MM.1S (cell line): ENCODE measurements around the gene MICU1.

Source experiments
- EZH2 ChIP-seq: fragments of 300-600 bp; sonication (generic); optimal IDR thresholded peaks from 2 replicates; pipeline ENCODE3; 2017; ENCODE audit warnings: low read depth, mild to moderate bottlenecking, antibody characterized with exemption, low read length, mixed read lengths
- EZH2phosphoT487 ChIP-seq: fragments of 300-600 bp; sonication (generic); IDR thresholded peaks from 2 replicates; pipeline ENCODE4 v1.6.1; 2018; ENCODE audit warnings: antibody characterized with exemption, low read length
- TF ChIP-seq, protein P1 (sequence below): fragments of 300-600 bp; sonication (generic); IDR thresholded peaks from 2 replicates; pipeline ENCODE4 v1.5.1; 2016; ENCODE audit warnings: antibody characterized with exemption, low read length, mixed read lengths

- TF ChIP-seq, protein P1, sequence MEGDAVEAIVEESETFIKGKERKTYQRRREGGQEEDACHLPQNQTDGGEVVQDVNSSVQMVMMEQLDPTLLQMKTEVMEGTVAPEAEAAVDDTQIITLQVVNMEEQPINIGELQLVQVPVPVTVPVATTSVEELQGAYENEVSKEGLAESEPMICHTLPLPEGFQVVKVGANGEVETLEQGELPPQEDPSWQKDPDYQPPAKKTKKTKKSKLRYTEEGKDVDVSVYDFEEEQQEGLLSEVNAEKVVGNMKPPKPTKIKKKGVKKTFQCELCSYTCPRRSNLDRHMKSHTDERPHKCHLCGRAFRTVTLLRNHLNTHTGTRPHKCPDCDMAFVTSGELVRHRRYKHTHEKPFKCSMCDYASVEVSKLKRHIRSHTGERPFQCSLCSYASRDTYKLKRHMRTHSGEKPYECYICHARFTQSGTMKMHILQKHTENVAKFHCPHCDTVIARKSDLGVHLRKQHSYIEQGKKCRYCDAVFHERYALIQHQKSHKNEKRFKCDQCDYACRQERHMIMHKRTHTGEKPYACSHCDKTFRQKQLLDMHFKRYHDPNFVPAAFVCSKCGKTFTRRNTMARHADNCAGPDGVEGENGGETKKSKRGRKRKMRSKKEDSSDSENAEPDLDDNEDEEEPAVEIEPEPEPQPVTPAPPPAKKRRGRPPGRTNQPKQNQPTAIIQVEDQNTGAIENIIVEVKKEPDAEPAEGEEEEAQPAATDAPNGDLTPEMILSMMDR: no peak
- no peak for TF ChIP-seq EZH2
- no peak for TF ChIP-seq EZH2phosphoT487
These were observed 302.1 kb downstream of the MICU1 start for GRCh38 chr10:72323771-72324191.
